ENCODE data around the gene RBPJL. TPM values are rescaled to one million over a fixed set of nuclear protein-coding genes. Genes with fewer than 3 reads are reported as not detected.

RBPJL gene
- total and polyA plus RNA-seq, 2 of the 13 experiments (the other 11 are each of a cell fraction or from before 2014, with no cell fraction given), result not detected

GRCh38 chr20:45340236-45340847 is 33.7 kb downstream of the RBPJL start (continued):
- TF ChIP-seq, protein P1, sequence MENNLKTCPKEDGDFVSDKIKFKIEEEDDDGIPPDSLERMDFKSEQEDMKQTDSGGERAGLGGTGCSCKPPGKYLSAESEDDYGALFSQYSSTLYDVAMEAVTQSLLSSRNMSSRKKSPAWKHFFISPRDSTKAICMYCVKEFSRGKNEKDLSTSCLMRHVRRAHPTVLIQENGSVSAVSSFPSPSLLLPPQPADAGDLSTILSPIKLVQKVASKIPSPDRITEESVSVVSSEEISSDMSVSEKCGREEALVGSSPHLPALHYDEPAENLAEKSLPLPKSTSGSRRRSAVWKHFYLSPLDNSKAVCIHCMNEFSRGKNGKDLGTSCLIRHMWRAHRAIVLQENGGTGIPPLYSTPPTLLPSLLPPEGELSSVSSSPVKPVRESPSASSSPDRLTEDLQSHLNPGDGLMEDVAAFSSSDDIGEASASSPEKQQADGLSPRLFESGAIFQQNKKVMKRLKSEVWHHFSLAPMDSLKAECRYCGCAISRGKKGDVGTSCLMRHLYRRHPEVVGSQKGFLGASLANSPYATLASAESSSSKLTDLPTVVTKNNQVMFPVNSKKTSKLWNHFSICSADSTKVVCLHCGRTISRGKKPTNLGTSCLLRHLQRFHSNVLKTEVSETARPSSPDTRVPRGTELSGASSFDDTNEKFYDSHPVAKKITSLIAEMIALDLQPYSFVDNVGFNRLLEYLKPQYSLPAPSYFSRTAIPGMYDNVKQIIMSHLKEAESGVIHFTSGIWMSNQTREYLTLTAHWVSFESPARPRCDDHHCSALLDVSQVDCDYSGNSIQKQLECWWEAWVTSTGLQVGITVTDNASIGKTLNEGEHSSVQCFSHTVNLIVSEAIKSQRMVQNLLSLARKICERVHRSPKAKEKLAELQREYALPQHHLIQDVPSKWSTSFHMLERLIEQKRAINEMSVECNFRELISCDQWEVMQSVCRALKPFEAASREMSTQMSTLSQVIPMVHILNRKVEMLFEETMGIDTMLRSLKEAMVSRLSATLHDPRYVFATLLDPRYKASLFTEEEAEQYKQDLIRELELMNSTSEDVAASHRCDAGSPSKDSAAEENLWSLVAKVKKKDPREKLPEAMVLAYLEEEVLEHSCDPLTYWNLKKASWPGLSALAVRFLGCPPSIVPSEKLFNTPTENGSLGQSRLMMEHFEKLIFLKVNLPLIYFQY (CRISPR knock-in tag; IDR thresholded peaks at IDR 0.05; ENCODE audit: borderline replicate concordance), result peak; percentile 31; the same call in 1 of the 2 replicates
- TF ChIP-seq HOXA7 (CRISPR knock-in tag; IDR thresholded peaks at IDR 0.05) (no peak), HNRNPLL (IDR thresholded peaks at IDR 0.05; ENCODE audit: low read depth, low read length, poor library complexity, severe bottlenecking) (no peak), ZNF790 (CRISPR knock-in tag; IDR thresholded peaks at IDR 0.05; ENCODE audit: borderline replicate concordance) (no peak), PRMT3 (CRISPR knock-in tag; IDR thresholded peaks at IDR 0.05; ENCODE audit: borderline replicate concordance, low read depth) (no peak), MATR3 (CRISPR knock-in tag; IDR thresholded peaks at IDR 0.05) (no peak), THAP9 (CRISPR knock-in tag; IDR thresholded peaks at IDR 0.05; ENCODE audit: borderline replicate concordance) (no peak), SMAD3 (CRISPR knock-in tag; IDR thresholded peaks at IDR 0.05) (peak; percentile 56; the same call in 1 of the 2 replicates), SOX5 (CRISPR knock-in tag; IDR thresholded peaks at IDR 0.05; ENCODE audit: borderline replicate concordance) (peak; percentile 93), TIGD3 (CRISPR knock-in tag; IDR thresholded peaks at IDR 0.05; ENCODE audit: borderline replicate concordance) (peak; percentile 84; the same call in 1 of the 2 replicates), RARG (CRISPR knock-in tag; IDR thresholded peaks at IDR 0.05; ENCODE audit: low read depth) (no peak), TRIM24 (CRISPR knock-in tag; IDR thresholded peaks at IDR 0.05) (peak; percentile 47; the same call in 1 of the 2 replicates), HMG20B (CRISPR knock-in tag; conservative IDR thresholded peaks at IDR 0.05) (peak; percentile 79; the same call in 1 of the 2 replicates), GPN1 (CRISPR knock-in tag; IDR thresholded peaks at IDR 0.05; ENCODE audit: borderline replicate concordance) (no peak), DPF2 (CRISPR knock-in tag; IDR thresholded peaks at IDR 0.05; ENCODE audit: borderline replicate concordance, low read depth) (peak; percentile 67; the same call in 1 of the 2 replicates), ZNF614 (CRISPR knock-in tag; IDR thresholded peaks at IDR 0.05; ENCODE audit: borderline replicate concordance) (peak; percentile 60; the same call in 1 of the 2 replicates), ZNF781 (CRISPR knock-in tag; IDR thresholded peaks at IDR 0.05; ENCODE audit: borderline replicate concordance, not compliant biosample characterization) (peak; percentile 85), ZNF317 (CRISPR knock-in tag; IDR thresholded peaks at IDR 0.05) (no peak)
- TF ChIP-seq, protein P2, sequence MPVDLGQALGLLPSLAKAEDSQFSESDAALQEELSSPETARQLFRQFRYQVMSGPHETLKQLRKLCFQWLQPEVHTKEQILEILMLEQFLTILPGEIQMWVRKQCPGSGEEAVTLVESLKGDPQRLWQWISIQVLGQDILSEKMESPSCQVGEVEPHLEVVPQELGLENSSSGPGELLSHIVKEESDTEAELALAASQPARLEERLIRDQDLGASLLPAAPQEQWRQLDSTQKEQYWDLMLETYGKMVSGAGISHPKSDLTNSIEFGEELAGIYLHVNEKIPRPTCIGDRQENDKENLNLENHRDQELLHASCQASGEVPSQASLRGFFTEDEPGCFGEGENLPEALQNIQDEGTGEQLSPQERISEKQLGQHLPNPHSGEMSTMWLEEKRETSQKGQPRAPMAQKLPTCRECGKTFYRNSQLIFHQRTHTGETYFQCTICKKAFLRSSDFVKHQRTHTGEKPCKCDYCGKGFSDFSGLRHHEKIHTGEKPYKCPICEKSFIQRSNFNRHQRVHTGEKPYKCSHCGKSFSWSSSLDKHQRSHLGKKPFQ (CRISPR knock-in tag; IDR thresholded peaks at IDR 0.05; ENCODE audit: insufficient replicate concordance), result no peak

Measured in HepG2 (cell line).